Stimulated activated naive CD8-positive, alpha-beta T cell treated with anti-CD3 and anti-CD28 coated beads, Interleukin-15, Interleukin-2, amounts not matched to agents 100 U/mL and 50 U/mL, for 24 hours (primary cell): ENCODE measurements around the gene SHB.

Experiments
- ATAC-seq: fragments of 150-1000 bp; cut with Tn5 transposase; one replicate; pipeline ENCODE4 v1.10.0; 2021
- DNase-seq: peaks from one replicate; pipeline ENCODE4 v3.0.0; 2021

SHB gene

DNA sequence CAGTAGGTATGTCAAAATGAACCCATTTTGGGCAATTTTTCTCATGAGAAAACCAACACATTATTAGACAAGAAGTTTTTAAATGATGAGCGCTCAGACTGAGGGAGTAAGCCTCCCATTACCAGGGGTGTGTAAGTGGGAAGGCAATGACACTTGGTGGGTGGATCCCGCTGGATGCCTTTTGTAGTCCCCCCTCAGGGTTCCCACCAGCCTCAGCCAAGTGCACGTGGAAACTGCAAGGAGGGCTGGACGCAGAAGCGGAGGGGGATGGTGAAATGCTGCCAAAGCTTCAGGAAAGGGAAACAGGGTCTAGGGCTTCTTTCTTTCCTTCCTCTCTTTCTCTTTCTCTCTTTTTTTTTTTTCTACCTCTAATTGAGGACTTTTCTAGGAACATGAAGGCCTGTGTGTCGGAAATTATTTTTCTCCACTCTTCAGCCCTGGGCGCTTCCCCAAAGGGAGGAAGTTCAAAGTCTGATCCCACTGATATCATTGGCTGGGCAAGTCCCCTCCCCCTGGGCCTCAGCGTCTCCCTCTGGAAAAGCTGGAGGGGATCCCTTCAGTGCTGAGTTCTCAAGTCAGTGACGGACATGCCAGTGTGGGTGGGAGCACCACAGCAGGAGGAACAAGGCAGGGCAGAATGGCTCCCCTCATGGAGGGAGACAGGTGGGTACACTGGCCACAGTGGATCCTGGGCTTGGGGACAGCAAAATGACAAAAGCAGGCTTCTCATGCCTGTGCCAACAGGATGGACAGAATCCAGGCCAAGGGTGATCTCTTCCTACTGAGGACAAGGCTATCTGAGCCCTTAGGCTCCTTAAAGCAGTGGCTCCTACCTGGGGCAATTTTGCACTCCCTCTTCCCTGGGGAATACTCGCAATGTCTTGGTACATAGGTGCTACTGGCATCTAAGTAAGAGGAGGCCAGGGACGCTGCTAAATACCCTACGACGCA is 141.2 kb downstream of the SHB start:
- no peak for ATAC-seq

DNA sequence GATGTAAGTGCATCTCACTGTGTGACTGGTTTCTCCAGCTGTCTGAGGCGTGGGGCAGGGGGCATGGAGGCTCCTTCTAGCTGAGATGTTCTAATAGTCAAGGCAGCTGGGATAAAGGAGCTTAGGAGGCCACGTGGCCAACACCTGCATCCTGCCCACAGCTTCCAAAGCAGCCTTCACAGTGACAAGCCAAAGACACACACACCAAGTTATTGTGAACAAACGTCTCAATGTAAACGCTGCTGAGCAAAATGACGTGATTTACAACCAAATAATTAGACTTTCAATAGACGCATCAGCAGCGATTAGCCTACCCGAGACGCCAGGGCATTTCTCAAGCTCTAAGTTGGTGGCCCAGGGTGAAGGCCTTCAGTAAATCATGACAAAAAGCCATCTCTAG is 141.9 kb downstream of the SHB start:
- no peak for ATAC-seq
- DNase-seq: no peak

More for the DNA sequence above, 141.2 kb downstream of the SHB start:
- DNase-seq: no peak

DNA sequence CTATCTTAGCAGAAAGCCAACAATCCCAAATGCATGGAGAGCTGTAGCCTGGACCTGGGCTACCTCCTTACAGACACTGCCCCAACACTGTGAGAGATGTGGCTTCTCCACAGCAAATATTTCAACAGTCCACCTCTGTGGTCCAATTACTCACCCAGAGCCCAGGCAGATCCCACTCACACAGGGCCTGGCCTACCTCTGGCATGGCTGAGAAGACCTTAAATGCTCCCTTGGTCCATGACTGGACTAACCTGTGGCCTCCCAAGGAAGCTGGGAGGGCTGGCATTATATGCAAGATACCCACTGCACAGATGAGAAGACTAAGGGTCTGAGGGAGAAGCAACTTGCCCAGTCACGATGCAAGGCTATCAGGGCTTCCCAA is 142.3 kb downstream of the SHB start:
- ATAC-seq: no peak
- no peak for DNase-seq

DNA sequence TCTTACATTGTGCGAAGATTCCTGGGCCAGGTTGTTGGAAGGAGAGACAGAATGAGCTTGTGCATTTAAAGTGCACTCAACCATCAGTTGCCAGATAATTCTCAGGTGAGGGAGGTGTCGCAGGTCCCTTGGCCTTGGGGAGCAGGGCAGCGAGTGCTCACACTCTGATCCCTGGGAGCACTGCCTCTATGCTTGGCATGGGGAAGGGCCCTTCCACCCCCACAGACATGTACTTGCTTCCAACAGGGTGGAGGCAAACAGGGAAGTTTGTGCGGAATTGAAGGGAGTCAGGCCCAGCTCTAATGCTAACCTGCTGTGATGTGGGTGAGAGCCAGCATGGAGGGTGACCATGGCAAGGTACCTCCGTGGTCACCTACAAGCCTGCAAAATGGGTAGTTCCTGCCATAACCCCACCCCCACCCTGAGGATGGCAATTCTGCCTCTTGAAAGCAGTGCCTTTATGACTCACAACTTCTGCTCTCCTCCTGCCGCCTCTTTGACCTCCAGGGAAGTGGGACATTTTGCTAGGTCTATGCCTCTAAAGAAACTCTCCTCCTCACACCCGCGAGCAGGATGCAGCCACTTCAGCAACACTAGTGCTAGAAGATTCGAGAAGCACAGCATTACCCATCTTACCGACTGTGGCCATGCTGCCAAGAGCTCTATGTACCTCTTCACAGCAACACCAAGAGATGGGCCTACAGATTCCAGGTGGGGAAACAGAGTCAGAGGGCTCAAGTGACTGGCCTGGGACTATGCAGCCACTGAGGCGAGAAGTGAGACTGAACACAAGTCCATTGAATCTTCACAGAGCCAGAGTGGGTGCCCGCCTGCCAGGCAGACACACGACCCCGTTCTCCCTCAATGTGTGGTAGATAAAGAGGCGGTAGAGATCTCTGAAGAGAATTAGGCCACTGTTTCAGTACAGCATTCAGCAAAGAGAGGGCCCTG is 143.0 kb downstream of the SHB start:
- no peak for DNase-seq
- ATAC-seq: no peak

DNA sequence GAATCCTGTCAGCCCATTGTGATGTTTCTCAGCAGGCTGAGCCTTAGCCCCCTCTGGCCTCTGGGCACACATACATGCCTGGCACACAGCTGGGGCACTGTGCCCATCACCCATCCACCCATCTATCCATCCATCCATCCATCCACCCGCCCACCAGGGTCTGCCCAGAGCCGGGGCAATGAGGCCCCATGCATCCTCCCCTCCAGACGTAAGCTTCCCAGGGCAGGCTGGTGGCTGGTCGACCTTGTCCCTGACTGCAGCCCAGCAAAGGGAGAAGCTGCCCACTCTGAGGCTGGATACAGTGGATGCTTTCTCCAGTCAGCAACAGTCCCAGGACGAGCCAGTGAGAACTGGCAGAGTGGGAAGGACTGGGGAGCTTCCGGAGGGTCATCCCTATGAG is 144.0 kb downstream of the SHB start:
- DNase-seq (no peak), ATAC-seq (no peak)

DNA sequence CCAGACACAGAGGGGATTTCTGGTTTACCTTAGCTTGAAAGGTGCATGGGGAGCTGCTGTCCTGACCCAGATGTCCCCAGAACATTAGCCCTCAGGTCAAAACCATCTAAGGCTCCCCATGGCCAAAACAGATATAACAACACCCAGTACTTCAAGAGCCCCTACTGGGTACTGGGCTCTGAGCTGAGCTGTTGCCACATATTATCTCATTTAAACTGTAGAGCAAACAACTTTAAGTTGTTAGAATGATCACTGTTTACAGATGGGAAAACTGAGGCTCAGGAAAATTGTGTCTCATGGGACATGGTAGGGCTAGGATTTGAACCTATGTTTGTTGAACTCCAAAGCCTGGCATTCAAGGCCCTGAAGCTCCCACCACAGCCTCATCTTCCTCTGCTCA is 144.5 kb downstream of the SHB start:
- ATAC-seq: no peak
- DNase-seq: no peak

DNA sequence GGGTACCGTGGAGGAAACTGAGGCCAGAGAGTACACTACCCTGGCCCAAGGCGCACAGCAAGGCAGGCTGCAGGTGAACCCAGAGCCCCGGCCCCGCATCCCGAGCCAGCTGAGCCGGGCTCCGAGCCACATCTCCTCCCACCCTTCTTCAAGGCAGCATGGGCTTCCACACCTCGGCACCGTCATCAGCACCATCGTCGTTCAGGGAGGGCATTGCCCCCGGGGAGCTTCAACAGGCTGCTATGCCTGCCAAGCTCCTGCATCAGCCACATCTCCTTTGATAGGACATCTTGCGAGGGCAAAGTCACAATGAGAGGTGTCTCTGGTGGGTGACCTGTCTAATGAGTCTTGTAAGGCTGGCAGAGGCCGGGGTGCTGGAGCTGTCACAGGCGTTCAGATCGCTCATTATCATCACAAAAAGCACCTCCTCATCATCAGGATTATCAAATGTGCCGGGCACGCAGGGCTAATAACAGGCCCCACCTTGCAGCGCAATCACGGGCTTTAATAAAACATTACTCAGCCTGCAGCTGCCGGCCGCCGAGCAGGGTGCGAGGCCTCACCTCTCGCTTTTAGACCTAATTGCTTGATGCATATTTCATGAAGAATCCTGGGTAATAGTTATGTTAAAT is 145.1 kb downstream of the SHB start:
- DNase-seq (no peak), ATAC-seq (no peak)

DNA sequence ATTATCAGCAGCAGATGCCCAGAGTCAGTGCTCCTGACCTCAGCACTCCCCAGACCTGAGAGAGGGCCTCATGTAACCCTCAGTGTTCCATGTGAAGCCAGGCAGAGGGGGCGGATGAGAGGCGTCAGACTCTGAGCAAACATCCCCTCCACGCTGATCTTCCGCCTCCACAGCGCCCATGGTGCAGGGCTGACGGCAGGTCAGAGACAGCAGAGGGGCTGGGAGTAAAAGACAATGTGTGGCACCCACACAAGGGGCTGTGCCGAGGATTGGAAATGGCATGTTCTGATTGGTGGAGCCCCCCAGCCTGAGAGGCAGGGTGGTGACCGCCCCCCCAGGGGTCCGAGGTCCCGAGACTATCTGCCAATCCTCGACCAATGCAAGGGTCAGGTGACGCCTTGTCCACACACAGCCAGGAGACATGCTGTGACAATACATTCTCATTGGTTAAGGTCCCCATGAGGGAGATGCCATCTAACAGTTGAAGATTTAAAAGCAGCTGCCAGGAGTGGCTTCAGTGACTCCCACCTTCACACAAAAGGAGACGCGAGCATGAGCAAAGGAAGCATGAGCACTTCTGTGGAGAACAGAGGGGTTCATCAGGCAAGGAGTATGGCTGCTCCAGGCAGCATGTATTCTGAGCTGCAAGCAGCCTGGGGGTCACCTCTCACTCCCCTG is 145.8 kb downstream of the SHB start:
- DNase-seq (no peak), ATAC-seq (no peak)

DNA sequence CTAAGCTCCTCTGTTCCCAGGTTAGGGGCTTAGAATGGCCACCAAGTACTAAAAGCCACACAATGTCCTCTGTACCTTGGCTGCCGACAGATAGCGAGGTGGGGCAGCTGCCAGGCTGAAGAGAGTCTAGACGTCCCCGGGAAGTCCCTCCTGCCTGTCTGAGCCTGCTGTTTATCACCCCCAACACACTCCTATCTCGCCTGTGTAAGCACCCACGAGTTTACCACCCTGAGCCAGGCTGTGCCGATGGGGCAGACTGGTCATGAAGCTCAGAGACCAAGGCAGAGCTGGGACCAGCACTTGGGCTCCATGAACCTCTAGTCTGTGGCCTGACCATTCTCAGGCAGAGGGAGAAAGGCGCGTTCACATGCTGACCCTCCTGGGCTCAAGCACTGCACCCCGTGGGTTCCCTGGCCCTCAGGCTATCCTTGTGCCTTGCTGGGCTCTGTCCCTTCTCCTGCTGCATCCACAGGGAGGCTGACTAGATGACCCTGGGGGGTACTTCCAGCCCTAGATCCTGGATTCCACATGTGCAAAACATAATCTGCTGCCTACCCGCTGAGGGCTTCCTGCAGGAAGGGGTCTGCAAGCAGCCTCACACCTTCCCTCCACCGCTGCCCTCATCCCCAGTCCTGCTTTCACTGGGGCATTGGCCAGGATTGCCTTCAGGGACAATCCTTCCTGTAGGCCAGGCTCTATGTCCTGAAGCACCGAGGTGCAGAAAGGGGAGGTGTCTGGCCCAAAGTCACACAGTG is 146.5 kb downstream of the SHB start:
- no peak for DNase-seq
- no peak for ATAC-seq

DNA sequence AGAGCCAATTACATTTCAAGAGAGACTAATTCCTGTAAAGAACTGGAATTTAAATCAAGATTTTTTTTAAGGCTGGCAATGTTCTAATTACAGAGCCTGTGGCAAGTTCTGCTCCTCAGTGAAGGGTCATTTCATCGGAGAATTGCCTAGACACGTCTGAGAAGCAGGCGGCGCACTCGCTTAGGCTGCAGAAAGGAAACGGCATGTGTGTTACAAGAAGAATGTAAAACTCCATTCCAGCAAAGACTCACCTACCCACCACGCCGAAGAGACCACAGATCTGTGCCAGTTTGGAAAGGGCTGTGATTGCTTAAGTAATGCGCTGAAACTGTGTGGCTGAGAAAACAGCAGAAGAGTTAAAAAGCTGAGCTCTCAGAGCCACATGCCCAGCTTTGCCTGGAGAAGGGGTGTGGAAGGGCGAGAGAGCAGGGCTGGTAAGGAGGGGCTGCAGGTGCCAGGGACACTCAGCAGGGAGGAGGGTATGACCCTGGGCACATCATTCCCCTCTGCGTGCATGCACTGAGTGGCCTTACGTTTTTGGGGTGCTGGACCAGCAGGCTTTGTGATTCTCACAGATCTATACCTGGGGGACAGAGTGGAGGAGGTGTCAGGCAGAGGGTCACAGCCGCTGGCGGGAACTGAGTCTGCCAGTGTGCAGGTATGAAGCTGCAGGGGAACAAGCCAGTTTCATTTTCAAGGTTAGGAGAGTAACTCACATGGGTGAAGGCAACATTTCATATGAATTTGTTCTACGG is 147.3 kb downstream of the SHB start:
- ATAC-seq (no peak), DNase-seq (no peak)

DNA sequence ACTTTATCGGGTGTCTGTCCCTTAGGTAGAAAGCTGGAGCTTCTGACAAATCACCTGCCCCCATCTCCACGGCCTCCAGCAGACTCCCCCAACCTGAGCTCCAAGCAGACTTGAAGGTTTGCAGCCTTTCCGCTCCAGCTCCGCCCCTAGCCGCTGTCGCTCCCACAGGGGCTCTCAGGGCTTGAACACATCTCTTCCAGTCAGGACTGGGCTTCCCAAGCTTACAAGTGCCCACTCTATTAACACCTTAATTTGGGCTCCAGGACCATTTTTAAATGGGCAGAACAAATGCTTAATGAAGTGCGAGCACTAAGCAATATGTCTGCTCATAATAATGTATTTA is 147.9 kb downstream of the SHB start:
- ATAC-seq: no peak
- DNase-seq: no peak

DNA sequence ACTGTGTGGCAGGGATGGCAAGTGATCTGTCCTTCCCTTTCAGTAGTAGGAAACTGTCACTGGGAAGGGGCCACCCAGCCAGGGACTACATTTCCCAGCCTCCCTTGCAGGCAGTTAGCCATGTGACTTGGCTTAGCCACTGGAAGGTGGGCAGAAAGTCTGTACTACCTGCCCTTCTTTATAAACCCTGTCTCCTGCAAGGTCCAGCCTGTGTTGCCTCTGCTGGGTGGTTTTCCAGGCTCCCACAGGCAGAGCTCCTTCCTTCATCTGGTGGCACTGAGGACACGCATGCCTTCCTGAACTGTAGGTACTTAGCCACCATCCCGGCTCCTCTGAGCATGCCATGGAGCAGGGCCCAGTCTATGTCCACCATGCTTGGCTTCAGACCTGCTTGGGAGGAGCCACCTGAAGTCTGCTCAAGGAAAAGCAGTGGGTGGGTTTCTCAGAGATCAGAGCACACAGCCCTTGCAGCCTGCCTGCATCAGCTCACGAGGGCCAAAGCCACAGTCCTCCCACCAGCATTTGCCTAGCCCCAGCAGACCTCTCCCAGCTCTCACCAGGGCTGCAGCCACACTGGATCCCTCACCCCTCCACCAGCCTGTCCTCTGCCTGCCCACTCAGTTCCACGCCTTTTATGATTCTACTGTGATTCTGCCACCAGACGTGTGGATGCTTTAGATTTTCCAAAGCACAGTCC is 148.4 kb downstream of the SHB start:
- ATAC-seq: no peak
- DNase-seq: peak; percentile 12

DNA sequence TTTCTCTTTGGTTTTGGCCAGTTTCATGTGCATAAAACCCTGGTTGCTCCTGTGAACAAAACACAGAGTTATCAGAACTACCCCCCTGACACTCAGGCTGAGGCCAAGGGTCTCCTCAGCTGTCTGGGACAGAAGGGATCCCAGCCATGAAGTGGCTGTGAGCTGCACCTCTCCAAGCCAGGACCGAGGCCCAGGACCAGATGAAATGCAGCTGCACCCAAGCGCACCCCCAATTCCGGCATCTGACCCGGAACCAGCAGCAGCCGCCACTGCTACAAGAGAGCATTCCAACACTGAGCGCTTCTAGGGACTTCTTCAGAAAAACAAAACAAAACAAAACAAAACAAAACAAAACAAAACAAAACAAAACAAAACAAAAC is 149.1 kb downstream of the SHB start:
- no peak for DNase-seq
- ATAC-seq: no peak

DNA sequence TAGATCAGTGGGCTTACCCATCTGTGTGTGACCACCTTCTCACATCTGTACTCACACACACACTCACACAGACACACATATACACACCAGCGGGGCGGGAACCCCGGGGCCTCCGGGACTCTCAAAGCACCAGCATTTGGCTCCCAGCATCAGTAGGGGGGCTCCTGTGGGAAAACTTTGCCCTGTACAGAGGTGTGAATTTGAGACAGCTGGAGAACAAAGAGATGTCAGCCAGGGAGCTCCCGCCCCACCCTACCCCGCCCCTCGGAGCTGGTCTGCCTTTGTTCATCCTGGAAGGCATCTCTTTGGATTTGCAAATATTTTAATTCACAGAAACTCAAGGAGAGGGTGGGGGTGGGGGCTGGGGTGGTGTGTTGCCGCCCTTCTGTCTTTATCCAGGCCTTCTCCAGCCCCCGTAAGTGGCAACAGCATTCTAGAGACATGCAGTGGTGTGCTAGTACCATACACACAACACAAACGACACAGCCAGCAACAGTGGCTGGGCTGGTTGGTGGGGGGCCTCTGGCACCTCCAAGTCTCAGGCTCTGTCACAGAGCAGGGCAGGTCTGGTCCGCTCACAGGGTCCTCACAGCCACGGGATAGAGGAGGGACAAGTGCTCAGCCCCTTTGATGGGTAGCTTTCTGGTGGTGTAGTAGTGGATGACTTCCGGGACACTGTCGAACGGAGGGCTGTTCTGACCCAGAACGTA is 149.6 kb downstream of the SHB start:
- DNase-seq (no peak), ATAC-seq (no peak)

DNA sequence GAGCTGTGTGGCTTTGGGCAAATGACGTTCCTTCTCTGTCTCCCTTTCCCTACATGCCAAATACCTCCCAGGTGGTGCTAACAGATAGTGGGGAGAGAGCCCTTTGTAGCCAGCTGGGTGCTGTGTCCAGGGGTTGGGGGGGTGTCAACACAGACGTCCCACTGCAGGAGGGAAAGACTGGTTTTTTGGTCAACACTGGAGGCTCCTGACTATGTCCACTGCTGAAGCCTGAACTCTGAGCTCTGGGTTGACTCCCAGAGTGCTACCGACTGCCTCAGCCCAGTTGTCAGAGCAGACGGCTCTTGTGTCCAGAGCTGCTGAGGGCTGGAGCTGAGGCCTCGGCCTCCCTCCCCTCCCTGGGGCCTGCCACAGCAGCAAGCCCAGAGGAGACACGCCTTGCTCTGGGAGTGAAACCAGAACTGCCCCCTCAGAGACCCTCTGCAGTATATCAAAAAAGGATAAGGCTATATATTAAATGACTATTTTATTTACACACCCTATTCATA is 150.3 kb downstream of the SHB start:
- no peak for DNase-seq
- ATAC-seq: no peak

DNA sequence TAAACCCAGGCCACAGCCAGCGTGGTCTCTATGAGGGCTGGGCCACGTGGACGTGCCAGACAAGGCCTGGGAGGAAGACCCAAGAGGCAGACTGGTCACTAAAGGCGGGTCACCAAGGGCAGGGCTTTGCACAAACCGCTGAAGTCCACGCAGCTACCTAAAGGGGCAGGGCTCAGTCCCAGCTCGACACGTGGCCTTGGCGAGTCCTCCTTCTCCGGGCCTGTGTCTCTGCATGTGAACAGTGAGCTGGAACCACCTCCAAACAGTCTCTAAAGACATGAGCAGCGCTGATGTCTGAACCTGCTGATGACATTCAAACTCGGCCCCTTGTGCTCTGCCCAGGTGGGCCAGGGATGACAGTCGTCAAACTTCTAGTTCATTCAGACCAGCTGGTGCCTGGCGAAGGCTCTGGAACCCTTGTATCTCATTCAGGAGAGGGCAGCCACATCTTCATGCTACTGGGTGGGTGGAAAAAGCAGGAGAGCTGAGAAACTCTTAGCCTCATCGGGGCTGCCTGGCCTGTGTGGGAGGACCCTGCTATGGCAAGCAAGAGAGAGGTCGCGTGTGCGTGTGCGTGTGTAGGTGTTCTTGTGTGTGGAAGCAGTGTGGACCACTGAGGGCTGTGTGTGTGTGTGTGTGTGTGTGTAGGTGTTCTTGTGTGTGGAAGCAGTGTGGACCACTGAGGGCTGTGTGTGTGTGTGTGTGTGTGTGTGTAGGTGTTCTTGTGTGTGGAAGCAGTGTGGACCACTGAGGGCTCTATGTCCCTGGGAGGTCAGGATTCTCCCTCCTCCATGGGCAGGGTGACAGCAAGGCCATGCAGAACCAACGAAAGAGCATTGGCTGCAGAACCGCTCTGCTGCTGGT is 151.0 kb downstream of the SHB start:
- ATAC-seq (no peak), DNase-seq (no peak)

DNA sequence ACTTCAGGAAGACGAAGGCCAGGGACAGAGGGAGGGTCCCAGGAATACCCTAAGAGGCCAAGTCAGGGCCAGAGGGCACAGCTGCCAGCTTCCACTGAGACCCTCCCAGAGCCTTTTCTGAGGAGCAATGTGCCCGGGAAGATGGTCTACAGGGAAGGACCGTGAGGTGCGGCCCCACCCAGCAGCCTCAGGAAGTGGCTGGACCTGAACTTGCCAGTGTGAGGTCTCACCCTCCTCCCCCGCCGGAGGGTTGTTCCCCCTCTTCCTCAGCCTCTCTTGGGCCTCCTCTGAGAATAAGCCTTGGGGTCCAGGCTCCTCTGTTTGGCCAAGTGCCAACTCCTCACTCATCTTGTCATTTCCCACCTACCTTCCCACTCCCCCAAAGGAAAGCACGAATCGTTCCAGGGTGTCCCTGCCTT is 151.7 kb downstream of the SHB start:
- DNase-seq (no peak), ATAC-seq (no peak)
